ENCODE data around the gene FAM186B.

The FAM186B gene

DNA sequence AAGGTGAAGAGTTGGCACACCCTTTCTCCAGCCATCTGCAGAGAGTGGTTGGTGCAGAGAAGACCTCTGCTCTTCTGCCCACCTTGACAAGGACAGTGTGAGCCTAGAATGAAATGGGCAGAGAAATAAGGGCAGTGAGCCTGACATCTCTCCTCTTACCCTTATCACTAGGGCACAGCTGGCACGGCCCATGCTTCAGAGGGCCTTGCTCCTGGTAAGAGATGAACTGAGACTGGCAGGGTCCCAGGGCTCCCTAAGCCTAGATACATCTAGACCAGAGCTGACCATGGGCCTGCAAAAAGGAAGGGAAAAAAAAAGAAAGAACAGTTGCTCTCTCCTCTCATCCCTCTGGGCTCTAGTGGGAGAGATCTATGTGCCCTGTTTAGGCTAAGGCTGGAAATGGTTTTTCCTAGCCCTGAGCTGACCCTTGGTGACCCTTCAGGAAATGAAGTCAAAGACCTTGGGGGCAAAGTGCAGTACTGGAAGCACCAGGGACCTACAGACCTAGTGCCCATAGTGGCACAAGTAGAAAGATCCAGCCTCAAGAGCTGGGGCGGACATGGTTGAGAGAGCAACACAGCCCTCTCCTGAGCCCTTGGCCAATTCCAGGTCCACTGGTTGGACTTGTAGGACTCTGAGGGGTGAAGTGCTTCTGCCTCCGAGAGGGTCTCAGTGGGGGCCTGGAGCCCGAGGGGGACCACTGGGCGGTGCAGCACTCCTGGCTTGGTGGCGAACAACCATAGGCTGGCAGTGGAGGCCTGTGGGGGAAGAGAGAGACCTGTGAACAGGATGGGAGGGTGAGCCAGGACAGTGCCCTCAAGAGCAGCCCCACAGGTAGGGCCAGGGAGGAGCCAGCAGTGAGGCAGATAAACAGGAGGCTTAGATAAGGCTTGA, 40.0 kb upstream of the FAM186B start:
- Histone ChIP-seq H3K27ac (ENCODE audit: extremely low read depth, low read depth, low read length) (no peak overlapping the region), H3K4me3 (ENCODE audit: low read depth, low read length) (no peak overlapping the region), H3K4me1 (ENCODE audit: control insufficient read depth, insufficient read depth, low read length) (no peaks in the 10 kb centered on the region), H3K9me3 (ENCODE audit: control insufficient read depth, insufficient read depth, low read depth, low read length) (no peaks in the 10 kb centered on the region), H3K36me3 (ENCODE audit: control insufficient read depth in 2 of 2, insufficient read depth in 1 of 2, low read length in 2 of 2) (peaks cover 0 to 77% of the 10 kb centered on the region in 2 experiments; a peak in 1 of 3 replicates)
- TF ChIP-seq, protein P1, sequence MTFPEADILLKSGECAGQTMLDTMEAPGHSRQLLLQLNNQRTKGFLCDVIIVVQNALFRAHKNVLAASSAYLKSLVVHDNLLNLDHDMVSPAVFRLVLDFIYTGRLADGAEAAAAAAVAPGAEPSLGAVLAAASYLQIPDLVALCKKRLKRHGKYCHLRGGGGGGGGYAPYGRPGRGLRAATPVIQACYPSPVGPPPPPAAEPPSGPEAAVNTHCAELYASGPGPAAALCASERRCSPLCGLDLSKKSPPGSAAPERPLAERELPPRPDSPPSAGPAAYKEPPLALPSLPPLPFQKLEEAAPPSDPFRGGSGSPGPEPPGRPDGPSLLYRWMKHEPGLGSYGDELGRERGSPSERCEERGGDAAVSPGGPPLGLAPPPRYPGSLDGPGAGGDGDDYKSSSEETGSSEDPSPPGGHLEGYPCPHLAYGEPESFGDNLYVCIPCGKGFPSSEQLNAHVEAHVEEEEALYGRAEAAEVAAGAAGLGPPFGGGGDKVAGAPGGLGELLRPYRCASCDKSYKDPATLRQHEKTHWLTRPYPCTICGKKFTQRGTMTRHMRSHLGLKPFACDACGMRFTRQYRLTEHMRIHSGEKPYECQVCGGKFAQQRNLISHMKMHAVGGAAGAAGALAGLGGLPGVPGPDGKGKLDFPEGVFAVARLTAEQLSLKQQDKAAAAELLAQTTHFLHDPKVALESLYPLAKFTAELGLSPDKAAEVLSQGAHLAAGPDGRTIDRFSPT (tag by site-specific recombination; IDR thresholded peaks at IDR 0.05): no peak
- TF ChIP-seq ZNF132 (tag by site-specific recombination; IDR thresholded peaks at IDR 0.05; ENCODE audit: borderline replicate concordance) (no peak), SCRT2 (tag by site-specific recombination; IDR thresholded peaks at IDR 0.05) (no peak), ZNF157 (tag by site-specific recombination; IDR thresholded peaks at IDR 0.05) (no peak), WT1 (tag by site-specific recombination; IDR thresholded peaks at IDR 0.05) (no peak), OSR2 (tag by site-specific recombination; IDR thresholded peaks at IDR 0.05) (no peak), ZNF654 (tag by site-specific recombination; IDR thresholded peaks at IDR 0.05; ENCODE audit: low read depth) (no peak), KLF8 (tag by site-specific recombination; IDR thresholded peaks at IDR 0.05) (no peak), ZNF792 (tag by site-specific recombination; IDR thresholded peaks at IDR 0.05) (no peak)
- CTCF ChIA-PET: interaction anchor here (0.7 to 8.4 kb wide), 23 partner anchors 9 to 425 kb away, joined by 3 to 72 read pairs (median 5); partner anchors contain the start of genes FMNL3 and TMBIM6
- POLR2A ChIA-PET: interaction anchor here (0.5 to 1.3 kb wide), 2 partner anchors 9 to 59 kb away, joined by 3 to 4 read pairs; no protein-coding TSS in a partner anchor

DNA sequence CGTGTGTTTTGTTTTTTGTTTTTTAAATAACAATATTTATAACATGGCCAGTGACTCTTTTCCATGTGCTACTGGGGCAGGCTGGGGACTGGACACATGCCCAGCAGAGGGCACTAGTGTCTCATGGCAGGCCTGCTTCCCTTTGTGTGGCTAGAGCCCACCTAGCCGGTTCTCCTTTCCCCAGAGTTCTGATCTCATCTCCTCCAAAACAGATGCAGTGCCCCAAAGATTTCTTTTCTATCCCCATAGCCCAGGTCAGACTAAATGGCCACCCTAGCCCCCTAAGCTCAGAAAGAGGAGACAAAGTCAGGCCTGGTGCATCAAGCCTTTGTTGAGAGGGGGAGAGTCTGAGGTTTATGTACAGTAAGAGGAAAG, 39.2 kb upstream of the FAM186B start:
- Histone ChIP-seq H3K4me1 (ENCODE audit: control insufficient read depth, insufficient read depth, low read length) (no peaks in the 10 kb centered on the region), H3K9me3 (ENCODE audit: control insufficient read depth, insufficient read depth, low read depth, low read length) (no peaks in the 10 kb centered on the region), H3K27ac (ENCODE audit: extremely low read depth, low read depth, low read length) (no peak overlapping the region), H3K36me3 (ENCODE audit: control insufficient read depth in 2 of 2, insufficient read depth in 1 of 2, low read length in 2 of 2) (peaks cover 0 to 69% of the 10 kb centered on the region in 2 experiments; a peak in 1 of 3 replicates), H3K4me3 (ENCODE audit: low read depth, low read length) (no peak overlapping the region)
- TF ChIP-seq ZSCAN30 (tag by site-specific recombination; IDR thresholded peaks at IDR 0.05) (peak; percentile 44; the same call in 1 of the 2 replicates), GFI1B (tag by site-specific recombination; IDR thresholded peaks at IDR 0.05) (no peak), ZNF654 (tag by site-specific recombination; IDR thresholded peaks at IDR 0.05; ENCODE audit: low read depth) (peak; percentile 92), ZNF660 (tag by site-specific recombination; IDR thresholded peaks at IDR 0.05) (peak; percentile 50; the same call in 1 of the 2 replicates), ZNF2 (tag by site-specific recombination; IDR thresholded peaks at IDR 0.05) (0 out of 2 replicates have a peak, but pooled peaks have one; percentile 50), GLIS1 (tag by site-specific recombination; IDR thresholded peaks at IDR 0.05) (peak; percentile 22; the same call in 1 of the 2 replicates)
- TF ChIP-seq, protein P2, sequence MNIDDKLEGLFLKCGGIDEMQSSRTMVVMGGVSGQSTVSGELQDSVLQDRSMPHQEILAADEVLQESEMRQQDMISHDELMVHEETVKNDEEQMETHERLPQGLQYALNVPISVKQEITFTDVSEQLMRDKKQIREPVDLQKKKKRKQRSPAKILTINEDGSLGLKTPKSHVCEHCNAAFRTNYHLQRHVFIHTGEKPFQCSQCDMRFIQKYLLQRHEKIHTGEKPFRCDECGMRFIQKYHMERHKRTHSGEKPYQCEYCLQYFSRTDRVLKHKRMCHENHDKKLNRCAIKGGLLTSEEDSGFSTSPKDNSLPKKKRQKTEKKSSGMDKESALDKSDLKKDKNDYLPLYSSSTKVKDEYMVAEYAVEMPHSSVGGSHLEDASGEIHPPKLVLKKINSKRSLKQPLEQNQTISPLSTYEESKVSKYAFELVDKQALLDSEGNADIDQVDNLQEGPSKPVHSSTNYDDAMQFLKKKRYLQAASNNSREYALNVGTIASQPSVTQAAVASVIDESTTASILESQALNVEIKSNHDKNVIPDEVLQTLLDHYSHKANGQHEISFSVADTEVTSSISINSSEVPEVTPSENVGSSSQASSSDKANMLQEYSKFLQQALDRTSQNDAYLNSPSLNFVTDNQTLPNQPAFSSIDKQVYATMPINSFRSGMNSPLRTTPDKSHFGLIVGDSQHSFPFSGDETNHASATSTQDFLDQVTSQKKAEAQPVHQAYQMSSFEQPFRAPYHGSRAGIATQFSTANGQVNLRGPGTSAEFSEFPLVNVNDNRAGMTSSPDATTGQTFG (tag by site-specific recombination; IDR thresholded peaks at IDR 0.05; ENCODE audit: borderline replicate concordance): no peak
- TF ChIP-seq, protein P3, sequence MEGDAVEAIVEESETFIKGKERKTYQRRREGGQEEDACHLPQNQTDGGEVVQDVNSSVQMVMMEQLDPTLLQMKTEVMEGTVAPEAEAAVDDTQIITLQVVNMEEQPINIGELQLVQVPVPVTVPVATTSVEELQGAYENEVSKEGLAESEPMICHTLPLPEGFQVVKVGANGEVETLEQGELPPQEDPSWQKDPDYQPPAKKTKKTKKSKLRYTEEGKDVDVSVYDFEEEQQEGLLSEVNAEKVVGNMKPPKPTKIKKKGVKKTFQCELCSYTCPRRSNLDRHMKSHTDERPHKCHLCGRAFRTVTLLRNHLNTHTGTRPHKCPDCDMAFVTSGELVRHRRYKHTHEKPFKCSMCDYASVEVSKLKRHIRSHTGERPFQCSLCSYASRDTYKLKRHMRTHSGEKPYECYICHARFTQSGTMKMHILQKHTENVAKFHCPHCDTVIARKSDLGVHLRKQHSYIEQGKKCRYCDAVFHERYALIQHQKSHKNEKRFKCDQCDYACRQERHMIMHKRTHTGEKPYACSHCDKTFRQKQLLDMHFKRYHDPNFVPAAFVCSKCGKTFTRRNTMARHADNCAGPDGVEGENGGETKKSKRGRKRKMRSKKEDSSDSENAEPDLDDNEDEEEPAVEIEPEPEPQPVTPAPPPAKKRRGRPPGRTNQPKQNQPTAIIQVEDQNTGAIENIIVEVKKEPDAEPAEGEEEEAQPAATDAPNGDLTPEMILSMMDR (tag by site-specific recombination; IDR thresholded peaks at IDR 0.05): peak; percentile 84
- TF ChIP-seq, protein P4, sequence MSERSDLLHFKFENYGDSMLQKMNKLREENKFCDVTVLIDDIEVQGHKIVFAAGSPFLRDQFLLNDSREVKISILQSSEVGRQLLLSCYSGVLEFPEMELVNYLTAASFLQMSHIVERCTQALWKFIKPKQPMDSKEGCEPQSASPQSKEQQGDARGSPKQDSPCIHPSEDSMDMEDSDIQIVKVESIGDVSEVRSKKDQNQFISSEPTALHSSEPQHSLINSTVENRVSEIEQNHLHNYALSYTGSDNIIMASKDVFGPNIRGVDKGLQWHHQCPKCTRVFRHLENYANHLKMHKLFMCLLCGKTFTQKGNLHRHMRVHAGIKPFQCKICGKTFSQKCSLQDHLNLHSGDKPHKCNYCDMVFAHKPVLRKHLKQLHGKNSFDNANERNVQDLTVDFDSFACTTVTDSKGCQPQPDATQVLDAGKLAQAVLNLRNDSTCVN (tag by site-specific recombination; optimal IDR thresholded peaks at IDR 0.05): peak; percentile 4
- ChIA-PET CTCF (interaction anchor here (0.6 to 8.4 kb wide), 25 partner anchors 8 to 661 kb away, joined by 3 to 72 read pairs (median 5); partner anchors contain the start of genes FMNL3 and TMBIM6), POLR2A (no interaction called here)

All from HEK293 (cell line).